ENCODE measurements around the gene ZACN. TPM values are rescaled to one million over a fixed set of nuclear protein-coding genes. Genes with fewer than 3 reads are reported as not detected.

ZACN gene
- total RNA-seq, 4 donors from 2014 or later, result not detected

Small RNA genes within 50 kb of the gene (microRNA-seq; reads per million reads assigned to microRNA genes)
- not detected for gene MIR6868 (ENCODE audit: borderline microRNAs expressed, borderline replicate concordance)

Small RNA genes within 50 kb of the gene (small RNA-seq; reads per million reads assigned to genes)
- gene MIR6868, result not detected

Other genes with a start within 250 kb of the ZACN start
- 10 to 100 TPM in 2 of 4 donors, 1 to 10 TPM in 2; 1.2 to 32.7 (median 11.8) TPM for gene UNC13D, start 234.8 kb upstream of the ZACN start, total RNA-seq
- gene WBP2, start 223.8 kb upstream of the ZACN start, total RNA-seq, result 100 to 1,000 TPM in 1 of 4 donors, 10 to 100 TPM in 3; 19.7 to 115 (median 34.5) TPM
- gene TRIM47, start 200.6 kb upstream of the ZACN start, total RNA-seq, result 10 to 100 TPM in 3 of 4 donors, 1 to 10 TPM in 1; 6.8 to 70.1 (median 19.0) TPM
- 10 to 100 TPM; 20.0 to 36.9 (median 30.1) TPM for gene TRIM65, start 182.2 kb upstream of the ZACN start, total RNA-seq
- gene MRPL38, start 174.3 kb upstream of the ZACN start, total RNA-seq, result 10 to 100 TPM; 32.3 to 99.8 (median 47.8) TPM
- 10 to 100 TPM; 11.0 to 16.5 (median 14.2) TPM for gene FBF1, start 138.1 kb upstream of the ZACN start, total RNA-seq
- 10 to 100 TPM; 11.2 to 70.0 (median 42.0) TPM for gene ACOX1, start 100.0 kb upstream of the ZACN start, total RNA-seq
- gene TEN1, start 99.9 kb upstream of the ZACN start, total RNA-seq, result 10 to 100 TPM in 3 of 4 donors, 1 to 10 TPM in 1; 3.1 to 17.2 (median 15.0) TPM
- gene CDK3, start 78.3 kb upstream of the ZACN start, total RNA-seq, result 10 to 100 TPM in 1 of 4 donors, 1 to 10 TPM in 2, not detected in 1; 8.5 to 10.8 (median 9.6) TPM
- 1 to 10 TPM in 3 of 4 donors, under 1 TPM in 1; 0.59 to 3.7 (median 2.8) TPM for gene EVPL, start 51.9 kb upstream of the ZACN start, total RNA-seq
- gene SRP68, start 6.7 kb upstream of the ZACN start, total RNA-seq, result 100 to 1,000 TPM in 1 of 4 donors, 10 to 100 TPM in 3; 25.1 to 117 (median 65.0) TPM
- not detected for gene GALR2, start 4.4 kb upstream of the ZACN start, total RNA-seq
- 100 to 1,000 TPM in 3 of 4 donors, 10 to 100 TPM in 1; 34.7 to 118 (median 109) TPM for gene EXOC7, start 24.6 kb downstream of the ZACN start, total RNA-seq
- gene FOXJ1, start 62.1 kb downstream of the ZACN start, total RNA-seq, result 10 to 100 TPM in 1 of 4 donors, 1 to 10 TPM in 1, under 1 TPM in 2; 0.51 to 14.0 (median 1.0) TPM
- gene RNF157, start 161.3 kb downstream of the ZACN start, total RNA-seq, result 1 to 10 TPM in 3 of 4 donors, under 1 TPM in 1; 0.77 to 5.7 (median 1.7) TPM
- gene UBALD2, start 186.2 kb downstream of the ZACN start, total RNA-seq, result 10 to 100 TPM in 2 of 4 donors, 1 to 10 TPM in 2; 2.0 to 17.4 (median 9.2) TPM
- gene QRICH2, start 229.1 kb downstream of the ZACN start, total RNA-seq, result 1 to 10 TPM in 3 of 4 donors, under 1 TPM in 1; under 0.01 to 7.2 (median 4.4) TPM

Measured in uterus (tissue), 4 donors.